AG09309 (cell line): ENCODE measurements around the gene BRPF1.
"Not testable (repeated sequence)": the region's sequence is repeated elsewhere in the genome, so short reads cannot be mapped to it uniquely, and the experiment has no call there.

Source experiments
- DNase-seq: peaks from one replicate; pipeline ENCODE4 v3.0.0-alpha.2; 2010; ENCODE audit warnings: low read depth
- H3K4me3 ChIP-seq: 2 replicates; pipeline ENCODE4 v1.5.1; 2011; ENCODE audit warnings: mild to moderate bottlenecking, low read depth, low read length, moderate library complexity; ENCODE audit not compliant: control insufficient read depth
- CTCF ChIP-seq: IDR thresholded peaks from 2 replicates; pipeline ENCODE4 v1.5.1; 2011; ENCODE audit warnings: mild to moderate bottlenecking, low read depth, low read length, inconsistent platforms; ENCODE audit not compliant: insufficient read depth, control insufficient read depth; ENCODE audit errors: missing control alignments

The BRPF1 gene

GRCh38 chr3:9770276-9770812 lies 38.8 kb downstream of the BRPF1 start:
- DNase-seq, result no peak
- peak overlapping the region; percentile 68 for H3K4me3 ChIP-seq
- no peak for TF ChIP-seq CTCF

GRCh38 chr3:9771007-9771406 lies 39.5 kb downstream of the BRPF1 start:
- not testable (repeated sequence) for H3K4me3 ChIP-seq, DNase-seq

- no peak overlapping the region for H3K4me3 ChIP-seq
- DNase-seq, result no peak
- no peak for TF ChIP-seq CTCF
Observed at GRCh38 chr3:9776896-9777693, 45.6 kb downstream of the BRPF1 start.

- no peak for TF ChIP-seq CTCF
- H3K4me3 ChIP-seq, result no peak overlapping the region
- DNase-seq, result no peak
Observed at GRCh38 chr3:9777694-9778021, 46.1 kb downstream of the BRPF1 start.

GRCh38 chr3:9778143-9779074 lies 46.9 kb downstream of the BRPF1 start:
- no peak for TF ChIP-seq CTCF

GRCh38 chr3:9779075-9779593 lies 47.6 kb downstream of the BRPF1 start:
- no peak for DNase-seq

More at GRCh38 chr3:9778143-9779074, 46.9 kb downstream of the BRPF1 start:
- DNase-seq, result peak; percentile 28
- no peak overlapping the region for H3K4me3 ChIP-seq

More at GRCh38 chr3:9779075-9779593, 47.6 kb downstream of the BRPF1 start:
- no peak for TF ChIP-seq CTCF
- no peak overlapping the region for H3K4me3 ChIP-seq
